ENCODE measurements around the gene TLL2. TPM values are rescaled to one million over a fixed set of nuclear protein-coding genes. Genes with fewer than 3 reads are reported as not detected.

Gene TLL2
- total RNA-seq, 1 experiment from 2014 or later = 0.14 TPM

GRCh38 chr10:96366508-96366907, 147.2 kb downstream of the TLL2 start:
- no peaks in the 10 kb centered on the region for H3K36me3 ChIP-seq (ENCODE audit: control insufficient read depth, insufficient read depth, low read length)
- H3K4me3 Mint-ChIP-seq (ENCODE audit: unreplicated experiment) = no peak overlapping the region
- no peaks in the 10 kb centered on the region for H3K27me3 ChIP-seq (replicated peaks; ENCODE audit: control insufficient read depth, insufficient read depth, low read length)
- H3K27ac Mint-ChIP-seq (ENCODE audit: unreplicated experiment) = no peak overlapping the region
- H3K4me1 Mint-ChIP-seq (ENCODE audit: low read depth, unreplicated experiment) = peaks cover 7% of the 10 kb centered on the region
- no TSS peak for BruUV-seq (replicated peaks)
- POLR2A ChIA-PET = no interaction called here
- DNase-seq = no peak
- peaks cover 3% of the 10 kb centered on the region for H3K27me3 Mint-ChIP-seq (ENCODE audit: insufficient read depth, unreplicated experiment)
- no peaks in the 10 kb centered on the region; the same call in 1 of the 2 replicates for H3K9me3 ChIP-seq
- TF ChIP-seq CTCF (IDR thresholded peaks at IDR 0.05; ENCODE audit: insufficient read depth in 1 of 2, low read depth in 1 of 2, low read length in 1 of 2, severe bottlenecking in 1 of 2, unreplicated experiment in 1 of 2) = no peak
- H3K4me1 ChIP-seq = peaks cover 10% of the 10 kb centered on the region; the same call in 1 of the 2 replicates
- no peaks in the 10 kb centered on the region for H3K9me3 Mint-ChIP-seq (ENCODE audit: unreplicated experiment)
- CTCF ChIA-PET = interaction anchor here (1.4 to 2.3 kb wide), 2 partner anchors 8 to 147 kb away, joined by 3 to 7 read pairs; partner anchors contain the start of gene TLL2
- no peaks in the 10 kb centered on the region for H3K36me3 Mint-ChIP-seq (ENCODE audit: insufficient read depth, unreplicated experiment)
- intact Hi-C loops (cut with micrococcal nuclease; ENCODE audit: unreplicated experiment) = no loop called here
- no peak overlapping the region for H3K4me3 ChIP-seq (ENCODE audit: low read depth, low read length)

GRCh38 chr10:96365571-96365970, 148.2 kb downstream of the TLL2 start:
- no peak for DNase-seq
- Histone ChIP-seq H3K4me3 (ENCODE audit: low read depth, low read length) (no peak overlapping the region), H3K9me3 (no peaks in the 10 kb centered on the region; the same call in 1 of the 2 replicates), H3K4me1 (peaks cover 10% of the 10 kb centered on the region; the same call in 1 of the 2 replicates), H3K27me3 (replicated peaks; ENCODE audit: control insufficient read depth, insufficient read depth, low read length) (no peaks in the 10 kb centered on the region), H3K36me3 (ENCODE audit: control insufficient read depth, insufficient read depth, low read length) (no peaks in the 10 kb centered on the region)
- ChIA-PET CTCF (interaction anchor here (1.4 to 2.3 kb wide), 2 partner anchors 9 to 148 kb away, joined by 3 to 7 read pairs; partner anchors contain the start of gene TLL2), POLR2A (no interaction called here)
- Mint-ChIP-seq H3K27ac (ENCODE audit: unreplicated experiment) (no peak overlapping the region), H3K36me3 (ENCODE audit: insufficient read depth, unreplicated experiment) (no peaks in the 10 kb centered on the region), H3K4me3 (ENCODE audit: unreplicated experiment) (no peak overlapping the region), H3K9me3 (ENCODE audit: unreplicated experiment) (no peaks in the 10 kb centered on the region), H3K27me3 (ENCODE audit: insufficient read depth, unreplicated experiment) (peaks cover 3% of the 10 kb centered on the region), H3K4me1 (ENCODE audit: low read depth, unreplicated experiment) (peaks cover 7% of the 10 kb centered on the region)
- intact Hi-C loops (cut with micrococcal nuclease; ENCODE audit: unreplicated experiment) = no loop called here
- TF ChIP-seq CTCF (IDR thresholded peaks at IDR 0.05; ENCODE audit: insufficient read depth in 1 of 2, low read depth in 1 of 2, low read length in 1 of 2, severe bottlenecking in 1 of 2, unreplicated experiment in 1 of 2) = no peak
- BruUV-seq (replicated peaks) = no TSS peak

GRCh38 chr10:96360766-96361165, 153.0 kb downstream of the TLL2 start:
- DNase-seq = no peak
- H3K4me1 Mint-ChIP-seq (ENCODE audit: low read depth, unreplicated experiment) = no peaks in the 10 kb centered on the region
- no peak overlapping the region for H3K4me3 Mint-ChIP-seq (ENCODE audit: unreplicated experiment)
- no peaks in the 10 kb centered on the region for H3K36me3 ChIP-seq (ENCODE audit: control insufficient read depth, insufficient read depth, low read length)
- no peaks in the 10 kb centered on the region for H3K36me3 Mint-ChIP-seq (ENCODE audit: insufficient read depth, unreplicated experiment)
- H3K9me3 ChIP-seq = no peaks in the 10 kb centered on the region; the same call in 1 of the 2 replicates
- CTCF ChIA-PET = interaction anchor here (0.6 kb wide), 1 partner anchor 8 kb away, joined by 4 read pairs; no protein-coding TSS in a partner anchor
- no peaks in the 10 kb centered on the region for H3K4me1 ChIP-seq
- intact Hi-C loops (cut with micrococcal nuclease; ENCODE audit: unreplicated experiment) = no loop called here
- BruUV-seq (replicated peaks) = no TSS peak
- H3K4me3 ChIP-seq (ENCODE audit: low read depth, low read length) = no peak overlapping the region
- H3K27me3 ChIP-seq (replicated peaks; ENCODE audit: control insufficient read depth, insufficient read depth, low read length) = no peaks in the 10 kb centered on the region; the same call in 1 of the 2 replicates
- TF ChIP-seq CTCF (IDR thresholded peaks at IDR 0.05; ENCODE audit: insufficient read depth in 1 of 2, low read depth in 1 of 2, low read length in 1 of 2, severe bottlenecking in 1 of 2, unreplicated experiment in 1 of 2) = no peak
- peaks cover 16% of the 10 kb centered on the region for H3K27me3 Mint-ChIP-seq (ENCODE audit: insufficient read depth, unreplicated experiment)
- POLR2A ChIA-PET = no interaction called here
- H3K27ac Mint-ChIP-seq (ENCODE audit: unreplicated experiment) = no peak overlapping the region
- no peaks in the 10 kb centered on the region for H3K9me3 Mint-ChIP-seq (ENCODE audit: unreplicated experiment)
